ENCODE results near the gene APOBEC3B.

GRCh38 chr22:38981005-38981991, 849 bp upstream of the APOBEC3B start:
- TF ChIP-seq CTCF (IDR thresholded peaks at IDR 0.05; ENCODE audit: borderline replicate concordance, extremely low read depth, low read length, poor library complexity, severe bottlenecking) (no peak), EZH2 (IDR thresholded peaks at IDR 0.05; ENCODE audit: borderline replicate concordance, low read depth, low read length, severe bottlenecking) (no peak)

Measured in DND-41 (cell line).